ENCODE measurements around the gene DISP3.

DNA sequence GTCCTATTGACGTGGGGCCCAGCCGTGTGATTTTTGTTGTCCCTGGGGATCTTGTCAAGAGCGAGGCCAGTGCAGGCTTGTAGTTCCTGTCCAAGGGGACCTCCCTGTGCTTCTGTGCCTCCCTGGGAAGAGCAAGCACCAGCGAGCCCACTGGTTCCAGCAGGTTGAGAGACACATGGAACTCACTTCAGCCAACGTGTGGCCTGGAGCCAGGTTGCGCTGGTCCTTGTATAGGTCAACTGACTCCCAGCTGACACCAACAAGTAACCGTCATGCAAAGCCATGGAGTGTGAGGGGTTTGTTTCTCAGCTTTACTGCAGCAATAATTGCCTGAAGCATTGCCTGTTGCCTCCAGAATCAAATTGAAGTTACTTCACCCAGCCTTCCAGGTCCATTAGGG, 63.0 kb downstream of the DISP3 start:
- TF ChIP-seq POLR2A (IDR thresholded peaks at IDR 0.05) (no peak), EP300 (IDR thresholded peaks at IDR 0.05) (no peak)
- TF ChIP-seq, protein P1, sequence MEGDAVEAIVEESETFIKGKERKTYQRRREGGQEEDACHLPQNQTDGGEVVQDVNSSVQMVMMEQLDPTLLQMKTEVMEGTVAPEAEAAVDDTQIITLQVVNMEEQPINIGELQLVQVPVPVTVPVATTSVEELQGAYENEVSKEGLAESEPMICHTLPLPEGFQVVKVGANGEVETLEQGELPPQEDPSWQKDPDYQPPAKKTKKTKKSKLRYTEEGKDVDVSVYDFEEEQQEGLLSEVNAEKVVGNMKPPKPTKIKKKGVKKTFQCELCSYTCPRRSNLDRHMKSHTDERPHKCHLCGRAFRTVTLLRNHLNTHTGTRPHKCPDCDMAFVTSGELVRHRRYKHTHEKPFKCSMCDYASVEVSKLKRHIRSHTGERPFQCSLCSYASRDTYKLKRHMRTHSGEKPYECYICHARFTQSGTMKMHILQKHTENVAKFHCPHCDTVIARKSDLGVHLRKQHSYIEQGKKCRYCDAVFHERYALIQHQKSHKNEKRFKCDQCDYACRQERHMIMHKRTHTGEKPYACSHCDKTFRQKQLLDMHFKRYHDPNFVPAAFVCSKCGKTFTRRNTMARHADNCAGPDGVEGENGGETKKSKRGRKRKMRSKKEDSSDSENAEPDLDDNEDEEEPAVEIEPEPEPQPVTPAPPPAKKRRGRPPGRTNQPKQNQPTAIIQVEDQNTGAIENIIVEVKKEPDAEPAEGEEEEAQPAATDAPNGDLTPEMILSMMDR (IDR thresholded peaks at IDR 0.05), result no peak

Data from ovary (tissue), 3 donors.